GM12878 (cell line): ENCODE data around the gene TNFAIP8L2. TPM values are rescaled to one million over a fixed set of nuclear protein-coding genes. Genes with fewer than 3 reads are reported as not detected.

Source experiments
- ATAC-seq: fragments of 200-7000 bp; cut with Tn5 transposase; 3 replicates; pipeline ENCODE4 v1.9.1; 2020; ENCODE audit warnings: mild to moderate bottlenecking, moderate library complexity
- BruUV-seq: library from RNA; stranded (reverse); fragments of 400-500 nt; replicated peaks from 2 replicates; lab custom pipeline; 2021; lab: Mats Ljungman, UMichigan
- CTCF ChIA-PET: fragments of 300-600 bp; sonication (Branson Sonifier 250); formaldehyde crosslinking; extraction: SDS; loops from one replicate; lab custom pipeline; 2021; ENCODE audit warnings: inconsistent platforms; lab: Yijun Ruan, JAX
- POLR2A ChIA-PET: fragments of 350-600 bp; formaldehyde crosslinking; extraction: SDS; loops from one replicate; lab custom pipeline; 2021; ENCODE audit warnings: inconsistent platforms; lab: Charles Lee
- RAD21 ChIA-PET: fragments of 300-600 bp; sonication (Branson Sonifier 250); formaldehyde crosslinking; loops from one replicate; lab custom pipeline; 2023; ENCODE audit warnings: antibody characterized with exemption; ENCODE audit not compliant: unreplicated experiment; lab: Charles Lee
- SMC1A ChIA-PET: fragments of 300-600 bp; sonication (Branson Sonifier 250); formaldehyde crosslinking; loops from one replicate; lab custom pipeline; 2023; ENCODE audit not compliant: unreplicated experiment, uncharacterized antibody; lab: Charles Lee
- DNase-seq: peaks from one replicate; pipeline ENCODE4 v3.0.0-alpha.2; 2011; ENCODE audit warnings: low read depth, low spot score
- FAIRE-seq: peaks from 3 replicates; lab custom pipeline; 2011; peaks lifted over from hg19 to GRCh38; lab: Jason Lieb, UNC
- H2AFZ ChIP-seq: 2 replicates; pipeline ENCODE4 v1.6.0; 2011; ENCODE audit warnings: low read depth, low read length, control low read depth; ENCODE audit not compliant: control insufficient read depth
- H3K27ac ChIP-seq: 2 replicates; pipeline ENCODE4 v1.5.1; 2011; ENCODE audit warnings: control low read depth; ENCODE audit not compliant: control insufficient read depth, insufficient read depth
- H3K27me3 ChIP-seq, 2 experiments: replicated peaks in 1 of 2; 2 replicates each; pipeline versions ENCODE4 v1.6.0 to v1.6.1; 2011; ENCODE audit warnings: low read length in 1 of 2; ENCODE audit not compliant: control insufficient read depth in 2 of 2, insufficient read depth in 2 of 2
- H3K36me3 ChIP-seq, 2 experiments: 2 replicates each; pipeline ENCODE4 v1.5.1; 2011; ENCODE audit warnings: low read length in 1 of 2; ENCODE audit not compliant: control insufficient read depth in 2 of 2, insufficient read depth in 2 of 2
- H3K4me1 ChIP-seq: 2 replicates; pipeline ENCODE4 v1.6.1; 2011; ENCODE audit warnings: mild to moderate bottlenecking, low read length, moderate library complexity, mixed read lengths; ENCODE audit not compliant: control insufficient read depth, insufficient read depth
- H3K4me2 ChIP-seq: 2 replicates; pipeline ENCODE4 v1.6.0; 2011; ENCODE audit warnings: control low read depth; ENCODE audit not compliant: control insufficient read depth, insufficient read depth
- H3K4me3 ChIP-seq: fragments of 200-600 bp; sonication (generic); 2 replicates; pipeline ENCODE4 v1.5.1; 2016
- H3K79me2 ChIP-seq: 2 replicates; pipeline ENCODE4 v1.6.0; 2011; ENCODE audit warnings: low read length; ENCODE audit not compliant: control insufficient read depth, insufficient read depth
- H3K9ac ChIP-seq: 2 replicates; pipeline ENCODE4 v1.8.0; 2011; ENCODE audit warnings: low read length, control low read depth, mixed read lengths; ENCODE audit not compliant: control insufficient read depth, insufficient read depth
- H3K9me3 ChIP-seq: replicated peaks from 3 replicates; pipeline ENCODE4 v1.5.1; 2011; ENCODE audit warnings: mild to moderate bottlenecking, low read length; ENCODE audit not compliant: control insufficient read depth, insufficient read depth
- H4K20me1 ChIP-seq: 2 replicates; pipeline ENCODE4 v1.6.0; 2011; ENCODE audit not compliant: control insufficient read depth, insufficient read depth
- CREM ChIP-seq: IDR thresholded peaks from 2 replicates; pipeline ENCODE4 v1.6.1; 2014; ENCODE audit warnings: antibody characterized with exemption, low read depth
- KAT2A ChIP-seq: conservative IDR thresholded peaks from 2 replicates; pipeline ENCODE4 v1.6.1; 2011; ENCODE audit warnings: low read depth, low read length; ENCODE audit not compliant: control insufficient read depth
- MTA3 ChIP-seq: IDR thresholded peaks from 2 replicates; pipeline ENCODE4 v1.6.1; 2012; ENCODE audit warnings: low read length, inconsistent platforms, borderline replicate concordance
- NBN ChIP-seq: fragments of 450-650 bp; IDR thresholded peaks from 2 replicates; pipeline ENCODE4 v1.6.1; 2016
- RB1 ChIP-seq: fragments of 450-650 bp; formaldehyde crosslinking; IDR thresholded peaks from 2 replicates; pipeline ENCODE4 v1.6.1; 2017; ENCODE audit warnings: mild to moderate bottlenecking, borderline replicate concordance
- SPI1 ChIP-seq: IDR thresholded peaks from 2 replicates; pipeline ENCODE4 v1.6.1; 2011; ENCODE audit warnings: low read depth, mild to moderate bottlenecking, low read length, moderate library complexity, borderline replicate concordance; ENCODE audit not compliant: insufficient read depth
- ZNF217 ChIP-seq: fragments of 450-650 bp; IDR thresholded peaks from 2 replicates; pipeline ENCODE4 v1.6.1; 2017; ENCODE audit warnings: antibody characterized with exemption, mild to moderate bottlenecking
- ZNF24 ChIP-seq: fragments of 450-650 bp; IDR thresholded peaks from 2 replicates; pipeline ENCODE4 v1.6.1; 2017; ENCODE audit warnings: antibody characterized with exemption, mild to moderate bottlenecking
- ZNF592 ChIP-seq: fragments of 450-650 bp; IDR thresholded peaks from 2 replicates; pipeline ENCODE4 v1.6.1; 2017; ENCODE audit warnings: mild to moderate bottlenecking, moderate library complexity
- WGBS: methylation state at CpG from one replicate; pipeline ENCODE4 v1.1.6; 2016; ENCODE audit warnings: low lambda C conversion rate; ENCODE audit not compliant: insufficient replicate concordance, insufficient coverage; ENCODE audit errors: missing lambda C conversion rate; 5-methylcytosine and 5-hydroxymethylcytosine counted together
- in situ Hi-C: fragments of 300-500 bp; cut with MboI; formaldehyde crosslinking; loops from 9 replicates; pipeline ENCODE4 v1.14.3; 2018; ENCODE audit warnings: mixed read lengths
- intact Hi-C: fragments of 100-400 bp; cut with micrococcal nuclease; formaldehyde crosslinking; loops from one replicate; pipeline ENCODE4 v1.14.2; 2022; ENCODE audit not compliant: unreplicated experiment
- polyA plus RNA-seq, 11 experiments: library from polyadenylated mRNA; depleted of rRNA in 4 of 11; unstranded in 6 of 11; stranded (reverse) in 5 of 11; fragments of >200 nt; fragmentation: Nextera tagmentation in 4 of 11; fragmentation: Illumina TruSeq in 1 of 11; extraction: Ambion mirVana in 4 of 11; extraction: Trizol in 1 of 11; gene quantifications; 1 replicate in 1 of 11; 2 replicates in 10 of 11; pipeline versions ENCODE4 v1.2.1 to v1.2.3, GENCODE V29; 2011 to 2016; ENCODE audit warnings: inconsistent platforms in 2 of 11, missing spikeins in 2 of 11, low read depth in 1 of 11
- total RNA-seq, 4 experiments: library from RNA; depleted of rRNA in 3 of 4; stranded (reverse); fragments of >200 nt in 3 of 4; fragmentation: Illumina TruSeq in 1 of 4; extraction: Trizol in 1 of 4; gene quantifications; 2 replicates each; pipeline versions ENCODE4 v1.2.1 to v1.2.3, GENCODE V29; 2013 to 2021
- TF ChIP-seq, protein P1 (sequence below): IDR thresholded peaks from 2 replicates; pipeline ENCODE4 v1.6.1; 2012; ENCODE audit warnings: mild to moderate bottlenecking, low read depth, low read length
- TF ChIP-seq, protein P2 (sequence below): fragments of 450-650 bp; conservative IDR thresholded peaks from 2 replicates; pipeline ENCODE4 v1.6.1; 2017; ENCODE audit warnings: mild to moderate bottlenecking, moderate library complexity

Gene TNFAIP8L2
- total and polyA plus RNA-seq, 10 of the 15 experiments (the other 5 are each of a cell fraction or from before 2014, with no cell fraction given) = 5.4 to 26.3 (median 14.2) TPM

DNA sequence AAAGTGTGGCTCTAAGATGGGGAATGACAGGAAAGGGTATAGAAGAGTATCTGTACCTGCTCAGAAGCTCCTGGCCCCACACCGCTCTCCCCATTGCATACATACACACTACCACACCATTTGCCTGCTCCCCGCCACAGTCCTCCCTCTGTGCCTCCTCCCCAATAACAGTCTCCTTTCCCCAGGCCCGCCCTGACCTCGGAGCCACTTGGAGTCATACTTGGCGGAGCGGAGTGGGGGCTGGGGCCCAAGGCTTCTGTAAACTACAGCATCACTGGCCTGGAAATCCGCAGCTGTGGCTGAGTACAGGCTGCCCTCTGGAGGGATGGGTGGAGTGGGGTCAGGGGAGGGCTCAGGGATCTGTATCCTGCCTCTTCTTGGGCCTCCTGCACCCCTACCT lies 18.7 kb upstream of the TNFAIP8L2 start (continued):
- TF ChIP-seq, protein P1, sequence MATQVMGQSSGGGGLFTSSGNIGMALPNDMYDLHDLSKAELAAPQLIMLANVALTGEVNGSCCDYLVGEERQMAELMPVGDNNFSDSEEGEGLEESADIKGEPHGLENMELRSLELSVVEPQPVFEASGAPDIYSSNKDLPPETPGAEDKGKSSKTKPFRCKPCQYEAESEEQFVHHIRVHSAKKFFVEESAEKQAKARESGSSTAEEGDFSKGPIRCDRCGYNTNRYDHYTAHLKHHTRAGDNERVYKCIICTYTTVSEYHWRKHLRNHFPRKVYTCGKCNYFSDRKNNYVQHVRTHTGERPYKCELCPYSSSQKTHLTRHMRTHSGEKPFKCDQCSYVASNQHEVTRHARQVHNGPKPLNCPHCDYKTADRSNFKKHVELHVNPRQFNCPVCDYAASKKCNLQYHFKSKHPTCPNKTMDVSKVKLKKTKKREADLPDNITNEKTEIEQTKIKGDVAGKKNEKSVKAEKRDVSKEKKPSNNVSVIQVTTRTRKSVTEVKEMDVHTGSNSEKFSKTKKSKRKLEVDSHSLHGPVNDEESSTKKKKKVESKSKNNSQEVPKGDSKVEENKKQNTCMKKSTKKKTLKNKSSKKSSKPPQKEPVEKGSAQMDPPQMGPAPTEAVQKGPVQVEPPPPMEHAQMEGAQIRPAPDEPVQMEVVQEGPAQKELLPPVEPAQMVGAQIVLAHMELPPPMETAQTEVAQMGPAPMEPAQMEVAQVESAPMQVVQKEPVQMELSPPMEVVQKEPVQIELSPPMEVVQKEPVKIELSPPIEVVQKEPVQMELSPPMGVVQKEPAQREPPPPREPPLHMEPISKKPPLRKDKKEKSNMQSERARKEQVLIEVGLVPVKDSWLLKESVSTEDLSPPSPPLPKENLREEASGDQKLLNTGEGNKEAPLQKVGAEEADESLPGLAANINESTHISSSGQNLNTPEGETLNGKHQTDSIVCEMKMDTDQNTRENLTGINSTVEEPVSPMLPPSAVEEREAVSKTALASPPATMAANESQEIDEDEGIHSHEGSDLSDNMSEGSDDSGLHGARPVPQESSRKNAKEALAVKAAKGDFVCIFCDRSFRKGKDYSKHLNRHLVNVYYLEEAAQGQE = no peak
- TF ChIP-seq KAT2A = no peak
- TF ChIP-seq NBN = no peak
- no peak for TF ChIP-seq MTA3

GRCh38 chr1:151142411-151143056 lies 13.9 kb upstream of the TNFAIP8L2 start:
- in situ Hi-C loops = no loop called here
- H4K20me1 ChIP-seq = no peaks in the 10 kb centered on the region; the same call in 1 of the 2 replicates
- no peak for FAIRE-seq
- no peak overlapping the region for H3K4me3 ChIP-seq
- H3K27me3 ChIP-seq = peaks cover 0 to 8% of the 10 kb centered on the region in 2 experiments
- DNase-seq = no peak
- no peak overlapping the region for H3K4me2 ChIP-seq
- H2AFZ ChIP-seq = no peak overlapping the region
- CTCF ChIA-PET = interaction anchor here (0.6 to 3.2 kb wide), 3 partner anchors 12 to 96 kb away, joined by 4 to 16 read pairs (median 4); no protein-coding TSS in a partner anchor
- H3K4me1 ChIP-seq = no peaks in the 10 kb centered on the region; the same call in 1 of the 2 replicates
- RAD21 ChIA-PET = interaction anchor here (1.0 to 1.9 kb wide), 2 partner anchors 14 to 43 kb away, joined by 4 to 5 read pairs; partner anchors contain the start of gene TNFAIP8L2
- BruUV-seq = no TSS peak
- intact Hi-C loops = no loop called here
- SMC1A ChIA-PET = interaction anchor here (0.6 to 1.3 kb wide), 2 partner anchors 43 to 97 kb away, joined by 3 read pairs; no protein-coding TSS in a partner anchor
- no peak overlapping the region for H3K27ac ChIP-seq
- H3K9me3 ChIP-seq = no peaks in the 10 kb centered on the region
- ATAC-seq = no peak
- 0% methylated on average over 5 of the region's 5 CpGs for WGBS
- H3K36me3 ChIP-seq = no peaks in the 10 kb centered on the region
- H3K79me2 ChIP-seq = no peaks in the 10 kb centered on the region
- no peak overlapping the region for H3K9ac ChIP-seq
- POLR2A ChIA-PET = no interaction called here
- TF ChIP-seq CREM = no peak
- no peak for TF ChIP-seq ZNF217
- TF ChIP-seq ZNF592 = no peak
- TF ChIP-seq ZNF24 = no peak
- TF ChIP-seq, protein P2, sequence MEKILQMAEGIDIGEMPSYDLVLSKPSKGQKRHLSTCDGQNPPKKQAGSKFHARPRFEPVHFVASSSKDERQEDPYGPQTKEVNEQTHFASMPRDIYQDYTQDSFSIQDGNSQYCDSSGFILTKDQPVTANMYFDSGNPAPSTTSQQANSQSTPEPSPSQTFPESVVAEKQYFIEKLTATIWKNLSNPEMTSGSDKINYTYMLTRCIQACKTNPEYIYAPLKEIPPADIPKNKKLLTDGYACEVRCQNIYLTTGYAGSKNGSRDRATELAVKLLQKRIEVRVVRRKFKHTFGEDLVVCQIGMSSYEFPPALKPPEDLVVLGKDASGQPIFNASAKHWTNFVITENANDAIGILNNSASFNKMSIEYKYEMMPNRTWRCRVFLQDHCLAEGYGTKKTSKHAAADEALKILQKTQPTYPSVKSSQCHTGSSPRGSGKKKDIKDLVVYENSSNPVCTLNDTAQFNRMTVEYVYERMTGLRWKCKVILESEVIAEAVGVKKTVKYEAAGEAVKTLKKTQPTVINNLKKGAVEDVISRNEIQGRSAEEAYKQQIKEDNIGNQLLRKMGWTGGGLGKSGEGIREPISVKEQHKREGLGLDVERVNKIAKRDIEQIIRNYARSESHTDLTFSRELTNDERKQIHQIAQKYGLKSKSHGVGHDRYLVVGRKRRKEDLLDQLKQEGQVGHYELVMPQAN = no peak
- peak; percentile 29; the same call in 1 of the 2 replicates for TF ChIP-seq SPI1
- TF ChIP-seq RB1 = no peak
